ENCODE results near the gene SNRPB2. TPM values are rescaled to one million over a fixed set of nuclear protein-coding genes. Genes with fewer than 3 reads are reported as not detected.

The SNRPB2 gene
- total RNA-seq, 2 donors from 2014 or later, result 75.9 to 89.2 TPM

DNA sequence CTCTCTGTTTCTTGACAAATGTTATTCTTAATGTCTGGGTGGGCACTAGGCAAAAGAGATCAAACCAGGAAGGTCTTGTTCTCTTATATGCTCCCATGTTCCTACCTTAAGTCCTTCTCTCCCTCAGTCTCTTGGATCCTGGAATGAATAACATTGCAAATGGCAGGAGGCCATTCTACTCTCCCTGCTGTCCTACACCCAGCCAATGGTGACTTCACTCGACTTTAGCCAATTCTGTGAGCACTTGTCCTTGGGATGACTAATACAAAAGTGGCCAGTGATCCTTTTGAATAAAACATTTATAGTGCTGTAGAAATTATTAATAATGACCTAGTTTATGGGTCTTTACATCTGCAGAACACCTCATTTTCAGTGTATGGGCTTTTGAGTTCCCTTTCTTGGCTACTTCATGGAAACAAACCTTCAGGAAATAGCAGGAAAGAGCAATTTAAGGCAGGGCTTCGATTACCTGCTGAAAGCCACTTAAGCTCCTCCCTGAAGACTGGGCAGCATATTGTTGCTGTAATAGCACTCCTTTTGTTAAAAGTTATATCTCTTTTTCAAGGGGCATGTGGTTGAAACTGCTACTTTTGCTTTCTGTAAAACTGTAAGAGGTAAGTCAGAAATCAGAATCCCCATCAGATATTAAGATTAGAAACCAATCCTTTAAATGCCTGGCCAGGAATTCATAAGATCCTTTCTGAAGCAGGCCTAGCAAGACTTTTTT lies 28.8 kb downstream of the SNRPB2 start:
- Histone ChIP-seq H3K9me3 (ENCODE audit: control insufficient read depth, low read length) (peaks cover 14% of the 10 kb centered on the region), H3K36me3 (ENCODE audit: control insufficient read depth, insufficient read depth, low read length) (no peaks in the 10 kb centered on the region), H3K27ac (ENCODE audit: low read depth, low read length) (no peak overlapping the region), H3K4me1 (ENCODE audit: control insufficient read depth, insufficient read depth, low read length) (no peaks in the 10 kb centered on the region), H3K4me3 (ENCODE audit: low read length) (no peak overlapping the region), H3K27me3 (ENCODE audit: control insufficient read depth, insufficient read depth, low read length, poor library complexity, severe bottlenecking) (no peaks in the 10 kb centered on the region), H3K9ac (ENCODE audit: extremely low read depth, low read length, poor library complexity, severe bottlenecking) (no peak overlapping the region)
- no peaks in the 10 kb centered on the region for H3K27me3 Mint-ChIP-seq (ENCODE audit: insufficient read depth)
- H3K36me3 Mint-ChIP-seq (ENCODE audit: low read depth), result no peaks in the 10 kb centered on the region
- 96% methylated on average over 2 of the region's 2 CpGs; no CpG with 5 or more reads in 1 of the 2 experiments for WGBS, 2 experiments (ENCODE audit: insufficient coverage in 1 of 2, insufficient read length in 1 of 2)
- H3K9me3 Mint-ChIP-seq, result peaks cover 16% of the 10 kb centered on the region
- H3K27ac Mint-ChIP-seq, result no peak overlapping the region
- TF ChIP-seq, protein P1, sequence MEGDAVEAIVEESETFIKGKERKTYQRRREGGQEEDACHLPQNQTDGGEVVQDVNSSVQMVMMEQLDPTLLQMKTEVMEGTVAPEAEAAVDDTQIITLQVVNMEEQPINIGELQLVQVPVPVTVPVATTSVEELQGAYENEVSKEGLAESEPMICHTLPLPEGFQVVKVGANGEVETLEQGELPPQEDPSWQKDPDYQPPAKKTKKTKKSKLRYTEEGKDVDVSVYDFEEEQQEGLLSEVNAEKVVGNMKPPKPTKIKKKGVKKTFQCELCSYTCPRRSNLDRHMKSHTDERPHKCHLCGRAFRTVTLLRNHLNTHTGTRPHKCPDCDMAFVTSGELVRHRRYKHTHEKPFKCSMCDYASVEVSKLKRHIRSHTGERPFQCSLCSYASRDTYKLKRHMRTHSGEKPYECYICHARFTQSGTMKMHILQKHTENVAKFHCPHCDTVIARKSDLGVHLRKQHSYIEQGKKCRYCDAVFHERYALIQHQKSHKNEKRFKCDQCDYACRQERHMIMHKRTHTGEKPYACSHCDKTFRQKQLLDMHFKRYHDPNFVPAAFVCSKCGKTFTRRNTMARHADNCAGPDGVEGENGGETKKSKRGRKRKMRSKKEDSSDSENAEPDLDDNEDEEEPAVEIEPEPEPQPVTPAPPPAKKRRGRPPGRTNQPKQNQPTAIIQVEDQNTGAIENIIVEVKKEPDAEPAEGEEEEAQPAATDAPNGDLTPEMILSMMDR (conservative IDR thresholded peaks at IDR 0.05), result no peak
- DNase-seq, result no peak
- no peak overlapping the region for H3K4me3 Mint-ChIP-seq
- H3K4me1 Mint-ChIP-seq, result peaks cover 15% of the 10 kb centered on the region

DNA sequence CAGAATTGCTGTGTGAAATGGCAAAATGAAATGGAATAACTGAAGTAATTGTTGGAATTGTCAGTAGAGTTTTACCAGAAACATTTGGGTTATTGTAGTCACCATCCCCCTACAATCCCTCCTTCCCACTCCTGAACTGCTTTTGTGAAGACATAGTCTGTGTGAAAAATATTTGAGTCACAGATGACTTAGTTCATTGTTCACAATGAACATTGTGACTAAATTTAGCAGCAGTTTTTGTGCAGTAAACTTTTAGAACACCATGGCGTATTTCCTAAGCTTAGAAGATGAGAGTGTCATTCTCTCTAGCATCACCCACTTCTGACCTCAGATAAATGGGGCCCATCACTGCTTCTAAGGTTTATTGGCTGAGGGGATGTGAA lies 29.3 kb downstream of the SNRPB2 start:
- no peak overlapping the region for H3K9ac ChIP-seq (ENCODE audit: extremely low read depth, low read length, poor library complexity, severe bottlenecking)
- H3K27me3 Mint-ChIP-seq (ENCODE audit: insufficient read depth), result no peaks in the 10 kb centered on the region
- H3K4me1 ChIP-seq (ENCODE audit: control insufficient read depth, insufficient read depth, low read length), result no peaks in the 10 kb centered on the region
- 86 to 100% methylated on average over 1 of the region's 1 CpG for WGBS, 2 experiments (ENCODE audit: insufficient coverage in 1 of 2, insufficient read length in 1 of 2)
- H3K36me3 ChIP-seq (ENCODE audit: control insufficient read depth, insufficient read depth, low read length), result no peaks in the 10 kb centered on the region
- DNase-seq, result no peak
- no peak overlapping the region for H3K4me3 ChIP-seq (ENCODE audit: low read length)
- no peak overlapping the region for H3K27ac ChIP-seq (ENCODE audit: low read depth, low read length)
- H3K4me3 Mint-ChIP-seq, result no peak overlapping the region
- TF ChIP-seq, protein P1 (conservative IDR thresholded peaks at IDR 0.05), result no peak
- peaks cover 14% of the 10 kb centered on the region for H3K9me3 ChIP-seq (ENCODE audit: control insufficient read depth, low read length)
- H3K4me1 Mint-ChIP-seq, result peaks cover 15% of the 10 kb centered on the region
- H3K27ac Mint-ChIP-seq, result no peak overlapping the region
- H3K27me3 ChIP-seq (ENCODE audit: control insufficient read depth, insufficient read depth, low read length, poor library complexity, severe bottlenecking), result no peaks in the 10 kb centered on the region
- peaks cover 16% of the 10 kb centered on the region for H3K9me3 Mint-ChIP-seq
- no peaks in the 10 kb centered on the region for H3K36me3 Mint-ChIP-seq (ENCODE audit: low read depth)

DNA sequence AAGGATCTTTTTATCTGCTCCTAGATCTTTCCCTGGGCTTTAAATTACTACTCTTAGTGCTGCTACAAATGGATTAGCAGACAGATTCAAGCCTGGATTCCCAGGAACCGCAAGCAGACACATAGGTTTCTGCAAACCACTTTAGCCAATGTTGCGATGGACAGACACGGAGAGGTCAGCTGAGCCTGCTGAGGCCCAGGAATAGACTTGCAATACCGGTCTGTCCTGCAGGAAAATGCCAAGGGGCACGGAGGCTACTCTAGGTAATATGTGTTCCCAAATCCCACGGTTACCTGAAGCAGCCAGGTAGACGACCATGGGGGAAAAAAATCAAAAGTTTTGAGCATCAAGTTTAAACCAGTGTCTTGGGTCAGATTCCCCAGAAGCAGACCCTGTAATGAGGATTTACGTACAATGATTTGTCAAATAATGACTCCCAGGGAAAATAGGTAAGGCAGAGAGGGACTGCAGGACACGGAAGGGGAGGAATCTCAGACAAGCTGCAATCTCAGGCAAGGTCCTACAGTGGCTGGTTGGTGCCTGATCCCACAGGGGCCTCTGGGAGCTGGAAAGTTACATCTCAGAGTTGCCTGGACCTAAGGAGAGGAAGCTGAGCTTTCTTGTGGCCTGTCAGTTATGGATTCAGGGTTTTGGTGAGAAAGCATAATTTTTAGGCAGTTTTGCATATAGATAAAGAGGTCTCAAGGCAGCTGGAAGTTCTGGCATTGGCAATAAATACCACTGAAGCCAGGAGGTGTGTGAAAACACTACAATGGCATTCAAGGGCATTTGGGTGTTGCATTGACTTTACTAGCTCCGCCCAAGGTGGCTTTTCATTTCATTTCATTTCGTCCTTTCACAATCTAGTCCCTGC lies 30.8 kb downstream of the SNRPB2 start:
- no peak overlapping the region for H3K9ac ChIP-seq (ENCODE audit: extremely low read depth, low read length, poor library complexity, severe bottlenecking)
- H3K4me1 Mint-ChIP-seq, result peaks cover 15% of the 10 kb centered on the region
- TF ChIP-seq, protein P1 (conservative IDR thresholded peaks at IDR 0.05), result no peak
- H3K36me3 ChIP-seq (ENCODE audit: control insufficient read depth, insufficient read depth, low read length), result no peaks in the 10 kb centered on the region
- DNase-seq, result peak; percentile 59
- H3K9me3 ChIP-seq (ENCODE audit: control insufficient read depth, low read length), result peaks cover 6% of the 10 kb centered on the region
- no peaks in the 10 kb centered on the region for H3K36me3 Mint-ChIP-seq (ENCODE audit: low read depth)
- no peak overlapping the region for H3K4me3 Mint-ChIP-seq
- no peaks in the 10 kb centered on the region for H3K4me1 ChIP-seq (ENCODE audit: control insufficient read depth, insufficient read depth, low read length)
- H3K27ac ChIP-seq (ENCODE audit: low read depth, low read length), result no peak overlapping the region
- no peaks in the 10 kb centered on the region for H3K27me3 Mint-ChIP-seq (ENCODE audit: insufficient read depth)
- no peaks in the 10 kb centered on the region for H3K27me3 ChIP-seq (ENCODE audit: control insufficient read depth, insufficient read depth, low read length, poor library complexity, severe bottlenecking)
- peaks cover 12% of the 10 kb centered on the region for H3K9me3 Mint-ChIP-seq
- H3K27ac Mint-ChIP-seq, result peak overlapping the region; percentile 16
- WGBS, 2 experiments (ENCODE audit: insufficient coverage in 1 of 2, insufficient read length in 1 of 2), result 75 to 87% methylated on average over 9 to 11 of the region's 11 CpGs
- H3K4me3 ChIP-seq (ENCODE audit: low read length), result no peak overlapping the region

Measured in endodermal cell (in vitro differentiated cells).